Measurements from ENCODE around the gene CNTRL.

GRCh38 chr9:121196389-121196788, 121.6 kb downstream of the CNTRL start:
- no peak for TF ChIP-seq CTCF (IDR thresholded peaks at IDR 0.05)
- TF ChIP-seq POLR2A (IDR thresholded peaks at IDR 0.05): no peak
